PC-9 (cell line): Measurements from ENCODE around the gene NOX5. TPM values are rescaled to one million over a fixed set of nuclear protein-coding genes. Genes with fewer than 3 reads are reported as not detected.

Experiments used
- BruUV-seq: library from RNA; stranded (reverse); fragments of 400-500 nt; replicated peaks from 2 replicates; lab custom pipeline; 2021; lab: Mats Ljungman, UMichigan
- CTCF ChIA-PET: fragments of 300-600 bp; sonication (Branson Sonifier 250); formaldehyde crosslinking; loops from one replicate; lab custom pipeline; 2022; ENCODE audit warnings: antibody characterized with exemption; lab: Charles Lee
- POLR2A ChIA-PET: fragments of 300-600 bp; sonication (Branson Sonifier 250); formaldehyde crosslinking; loops from one replicate; lab custom pipeline; 2022; ENCODE audit warnings: antibody characterized with exemption; ENCODE audit not compliant: unreplicated experiment; lab: Charles Lee
- DNase-seq, 2 experiments: peaks; one replicate each; pipeline versions ENCODE4 v3.0.0 to v3.0.0-alpha.2; 2015 to 2022; ENCODE audit warnings: mixed read lengths in 1 of 2
- H2AFZ ChIP-seq: fragments of 200-600 bp; sonication (generic); 2 replicates; pipeline ENCODE4 v1.8.1; 2017; ENCODE audit warnings: antibody characterized with exemption
- H3F3A ChIP-seq: fragments of 200-600 bp; sonication (generic); 2 replicates; pipeline ENCODE4 v1.8.1; 2017; ENCODE audit warnings: antibody characterized with exemption, mild to moderate bottlenecking, low read depth; ENCODE audit not compliant: insufficient read depth
- H3K27ac ChIP-seq: fragments of 200-600 bp; sonication (generic); 2 replicates; pipeline ENCODE4 v1.6.1; 2016; ENCODE audit warnings: mixed run types
- H3K27me3 ChIP-seq: fragments of 200-600 bp; sonication (generic); 2 replicates; pipeline ENCODE4 v1.6.1; 2016; ENCODE audit warnings: low read depth, mixed run types; ENCODE audit not compliant: insufficient read depth
- H3K36me3 ChIP-seq: fragments of 200-600 bp; sonication (generic); 2 replicates; pipeline ENCODE4 v1.6.1; 2016; ENCODE audit warnings: low read depth, mixed run types
- H3K4me1 ChIP-seq: fragments of 200-600 bp; sonication (generic); replicated peaks from 2 replicates; pipeline ENCODE4 v1.6.1; 2016; ENCODE audit warnings: mixed run types; ENCODE audit not compliant: insufficient read depth
- H3K4me2 ChIP-seq: fragments of 200-600 bp; sonication (generic); 2 replicates; pipeline ENCODE4 v1.6.1; 2017; ENCODE audit warnings: mixed run types
- H3K4me3 ChIP-seq: fragments of 200-600 bp; sonication (generic); 2 replicates; pipeline ENCODE4 v1.6.1; 2016; ENCODE audit warnings: mixed run types
- H3K79me2 ChIP-seq: fragments of 200-600 bp; sonication (generic); 2 replicates; pipeline ENCODE4 v1.6.1; 2017; ENCODE audit warnings: low read depth, mixed run types
- H3K9me2 ChIP-seq: fragments of 200-600 bp; sonication (generic); 2 replicates; pipeline ENCODE4 v1.8.1; 2017; ENCODE audit warnings: mild to moderate bottlenecking; ENCODE audit not compliant: insufficient read depth
- H3K9me3 ChIP-seq: fragments of 200-600 bp; sonication (generic); 2 replicates; pipeline ENCODE4 v1.8.1; 2016; ENCODE audit warnings: low read depth; ENCODE audit not compliant: insufficient read depth
- H4K20me1 ChIP-seq: fragments of 200-600 bp; sonication (generic); 2 replicates; pipeline ENCODE4 v1.8.1; 2017; ENCODE audit not compliant: insufficient read depth
- EZH2 ChIP-seq: fragments of 200-600 bp; sonication (generic); IDR thresholded peaks from 2 replicates; pipeline ENCODE4 v1.8.0; 2017; ENCODE audit warnings: antibody characterized with exemption, low read depth
- intact Hi-C: fragments of 100-400 bp; cut with micrococcal nuclease; formaldehyde crosslinking; loops from one replicate; pipeline ENCODE4 v1.10.0; 2022; ENCODE audit not compliant: unreplicated experiment
- total RNA-seq: library from RNA; stranded (reverse); gene quantifications from 2 replicates; pipeline ENCODE4 v1.2.3, GENCODE V29; 2021
- TF ChIP-seq, protein P1 (sequence below): fragments of 200-600 bp; sonication (generic); conservative IDR thresholded peaks from 2 replicates; pipeline ENCODE4 v1.6.1; 2017; ENCODE audit warnings: mixed run types, antibody characterized with exemption, mild to moderate bottlenecking, moderate library complexity

Gene NOX5
- total RNA-seq, 1 experiment from 2014 or later: 1.5 TPM

DNA sequence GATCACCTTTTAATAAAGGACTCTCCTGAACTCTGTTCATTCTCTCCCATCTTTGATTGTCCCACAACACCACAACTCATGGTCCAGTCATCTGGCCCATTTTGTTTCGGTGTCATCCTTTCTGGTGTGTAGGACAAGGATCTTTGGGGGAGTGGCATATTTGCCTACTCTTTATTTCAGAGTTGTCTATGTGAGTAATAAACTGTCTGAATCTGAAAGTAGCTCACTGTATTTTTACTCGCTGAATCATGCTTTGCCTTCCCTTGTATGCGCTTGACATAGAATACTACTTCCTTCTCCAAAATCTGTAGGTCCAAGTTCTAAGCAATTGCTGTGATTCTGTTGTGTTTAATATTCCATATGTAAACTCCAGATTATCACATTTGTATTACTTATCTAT is 29.9 kb upstream of the NOX5 start:
- no peaks in the 10 kb centered on the region for H3K36me3 ChIP-seq
- no peak overlapping the region for H2AFZ ChIP-seq
- no peaks in the 10 kb centered on the region for H3K9me3 ChIP-seq
- BruUV-seq: no TSS peak
- no peak overlapping the region for H3K4me3 ChIP-seq
- ChIA-PET POLR2A (no interaction called here), CTCF (interaction anchor here (0.6 kb wide), 1 partner anchor 9 kb away, joined by 4 read pairs; no protein-coding TSS in a partner anchor)
- TF ChIP-seq, protein P1, sequence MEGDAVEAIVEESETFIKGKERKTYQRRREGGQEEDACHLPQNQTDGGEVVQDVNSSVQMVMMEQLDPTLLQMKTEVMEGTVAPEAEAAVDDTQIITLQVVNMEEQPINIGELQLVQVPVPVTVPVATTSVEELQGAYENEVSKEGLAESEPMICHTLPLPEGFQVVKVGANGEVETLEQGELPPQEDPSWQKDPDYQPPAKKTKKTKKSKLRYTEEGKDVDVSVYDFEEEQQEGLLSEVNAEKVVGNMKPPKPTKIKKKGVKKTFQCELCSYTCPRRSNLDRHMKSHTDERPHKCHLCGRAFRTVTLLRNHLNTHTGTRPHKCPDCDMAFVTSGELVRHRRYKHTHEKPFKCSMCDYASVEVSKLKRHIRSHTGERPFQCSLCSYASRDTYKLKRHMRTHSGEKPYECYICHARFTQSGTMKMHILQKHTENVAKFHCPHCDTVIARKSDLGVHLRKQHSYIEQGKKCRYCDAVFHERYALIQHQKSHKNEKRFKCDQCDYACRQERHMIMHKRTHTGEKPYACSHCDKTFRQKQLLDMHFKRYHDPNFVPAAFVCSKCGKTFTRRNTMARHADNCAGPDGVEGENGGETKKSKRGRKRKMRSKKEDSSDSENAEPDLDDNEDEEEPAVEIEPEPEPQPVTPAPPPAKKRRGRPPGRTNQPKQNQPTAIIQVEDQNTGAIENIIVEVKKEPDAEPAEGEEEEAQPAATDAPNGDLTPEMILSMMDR: no peak
- TF ChIP-seq EZH2: no peak
- no peaks in the 10 kb centered on the region for H4K20me1 ChIP-seq
- H3K27ac ChIP-seq: no peak overlapping the region
- H3F3A ChIP-seq: no peaks in the 10 kb centered on the region
- no peaks in the 10 kb centered on the region for H3K79me2 ChIP-seq
- no peaks in the 10 kb centered on the region for H3K27me3 ChIP-seq
- no peak for DNase-seq
- H3K4me2 ChIP-seq: no peak overlapping the region
- H3K4me1 ChIP-seq: no peaks in the 10 kb centered on the region
- no peaks in the 10 kb centered on the region for H3K9me2 ChIP-seq
- intact Hi-C loops: no loop called here

GRCh38 chr15:68985361-68985891 is 29.1 kb upstream of the NOX5 start:
- TF ChIP-seq, protein P1: no peak
- TF ChIP-seq EZH2: no peak
- no peaks in the 10 kb centered on the region for H3K79me2 ChIP-seq

GRCh38 chr15:68986322-68986721 is 28.2 kb upstream of the NOX5 start:
- H3K9me2 ChIP-seq: no peaks in the 10 kb centered on the region
- no peak overlapping the region for H3K4me2 ChIP-seq
- H4K20me1 ChIP-seq: no peaks in the 10 kb centered on the region
- no TSS peak for BruUV-seq
- no peak for DNase-seq
- H3K36me3 ChIP-seq: no peaks in the 10 kb centered on the region
- H2AFZ ChIP-seq: no peak overlapping the region
- H3F3A ChIP-seq: no peaks in the 10 kb centered on the region
- H3K9me3 ChIP-seq: no peaks in the 10 kb centered on the region
- TF ChIP-seq, protein P1: no peak
- TF ChIP-seq EZH2: no peak
- H3K79me2 ChIP-seq: no peaks in the 10 kb centered on the region
- H3K4me3 ChIP-seq: no peak overlapping the region
- no peaks in the 10 kb centered on the region for H3K27me3 ChIP-seq
- no peaks in the 10 kb centered on the region for H3K4me1 ChIP-seq
- CTCF ChIA-PET: no interaction called here
- intact Hi-C loops: no loop called here
- POLR2A ChIA-PET: no interaction called here
- no peak overlapping the region for H3K27ac ChIP-seq

More at GRCh38 chr15:68985361-68985891, 29.1 kb upstream of the NOX5 start:
- no peak overlapping the region for H3K27ac ChIP-seq
- no peaks in the 10 kb centered on the region for H3K27me3 ChIP-seq
- no TSS peak for BruUV-seq
- CTCF ChIA-PET: no interaction called here
- POLR2A ChIA-PET: no interaction called here
- no peaks in the 10 kb centered on the region for H3K9me3 ChIP-seq
- no peak overlapping the region for H2AFZ ChIP-seq
- H3K9me2 ChIP-seq: no peaks in the 10 kb centered on the region
- no peaks in the 10 kb centered on the region for H3F3A ChIP-seq
- DNase-seq: no peak
- no peak overlapping the region for H3K4me3 ChIP-seq
- H3K4me2 ChIP-seq: no peak overlapping the region
- intact Hi-C loops: no loop called here
- H3K36me3 ChIP-seq: no peaks in the 10 kb centered on the region
- H4K20me1 ChIP-seq: no peaks in the 10 kb centered on the region
- H3K4me1 ChIP-seq: no peaks in the 10 kb centered on the region
